Measurements from ENCODE around the gene CGREF1.

- TF ChIP-seq CTCF (IDR thresholded peaks at IDR 0.05; ENCODE audit: extremely low read depth in 1 of 2, insufficient read depth in 1 of 2, low read depth in 1 of 2, low read length in 2 of 2) = no peak
- no peak for TF ChIP-seq POLR2A (IDR thresholded peaks at IDR 0.05; ENCODE audit: low read depth, low read length)
These were observed 26.1 kb downstream of the CGREF1 start for GRCh38 chr2:27092696-27093429.

Measured in endothelial cell of umbilical vein (primary cell).